K562 (cell line): ENCODE measurements around the gene NXF3. TPM values are rescaled to one million over a fixed set of nuclear protein-coding genes. Genes with fewer than 3 reads are reported as not detected.
A peak's percentile ranks its signal among the peaks of the same experiment; 100 is the strongest.

Experiments used
- CEBPG ChIP-seq, 3 experiments: fragments of 200-800 bp in 1 of 3; sonication (Bioruptor generic) in 1 of 3; sonication (generic) in 1 of 3; formaldehyde crosslinking in 1 of 3; IDR thresholded peaks in 2 of 3; conservative IDR thresholded peaks in 1 of 3; 2 replicates each; pipeline versions ENCODE4 v1.6.1 to v1.8.0; 2016 to 2022; ENCODE audit warnings: missing compliant biosample characterization in 2 of 3, missing genetic modification characterization in 2 of 3, mild to moderate bottlenecking in 1 of 3, missing genetic modification reagents in 1 of 3
- ESRRA ChIP-seq: fragments of 450-650 bp; IDR thresholded peaks from 2 replicates; pipeline ENCODE4 v1.6.1; 2014; ENCODE audit warnings: low read depth, mild to moderate bottlenecking, moderate library complexity, borderline replicate concordance
- ILF3 ChIP-seq: fragments of 450-650 bp; IDR thresholded peaks from 2 replicates; pipeline ENCODE4 v1.6.1; 2018; ENCODE audit warnings: antibody characterized with exemption, mild to moderate bottlenecking, moderate library complexity, borderline replicate concordance
- NEUROD1 ChIP-seq: fragments of 150-350 bp; IDR thresholded peaks from 2 replicates; pipeline ENCODE4 v1.6.1; 2014; ENCODE audit warnings: borderline replicate concordance, low read length, low read depth; ENCODE audit not compliant: partially characterized antibody
- NRF1 ChIP-seq, 2 experiments: fragments of 450-650 bp; IDR thresholded peaks in 1 of 2; conservative IDR thresholded peaks in 1 of 2; 2 replicates each; pipeline ENCODE4 v1.6.1; 2014; ENCODE audit warnings: mild to moderate bottlenecking in 2 of 2
- PRMT5 ChIP-seq: sonication (generic); formaldehyde crosslinking; IDR thresholded peaks from 2 replicates; pipeline ENCODE4 v1.5.0; 2020; ENCODE audit warnings: missing genetic modification reagents
- SAP30 ChIP-seq: fragments of 200-600 bp; sonication (generic); IDR thresholded peaks from 2 replicates; pipeline ENCODE4 v1.6.1; 2012; ENCODE audit warnings: borderline replicate concordance, low read depth, mild to moderate bottlenecking, moderate library complexity, low read length, control low read depth, inconsistent platforms; ENCODE audit not compliant: insufficient read depth, poor library complexity, severe bottlenecking
- SRSF1 ChIP-seq: fragments of 200-400 bp; formaldehyde crosslinking; IDR thresholded peaks from 2 replicates; pipeline ENCODE4 v1.6.1; 2017; ENCODE audit warnings: mild to moderate bottlenecking, low read depth, low read length, moderate library complexity
- TAF1 ChIP-seq: IDR thresholded peaks from 2 replicates; pipeline ENCODE4 v1.6.1; 2011; ENCODE audit warnings: mild to moderate bottlenecking, low read length, moderate library complexity; ENCODE audit not compliant: insufficient read depth, control insufficient read depth, severe bottlenecking; ENCODE audit errors: extremely low read depth
- TRIM28 ChIP-seq: fragments of 450-650 bp; IDR thresholded peaks from 2 replicates; pipeline ENCODE4 v1.6.1; 2017
- YBX1 ChIP-seq: fragments of 450-650 bp; IDR thresholded peaks from 2 replicates; pipeline ENCODE4 v1.7.1; 2016; ENCODE audit warnings: mild to moderate bottlenecking
- ZKSCAN1 ChIP-seq: fragments of 150-350 bp; IDR thresholded peaks from 2 replicates; pipeline ENCODE4 v1.6.1; 2016; ENCODE audit warnings: low read depth, low read length
- ZNF124 ChIP-seq: sonication (generic); formaldehyde crosslinking; IDR thresholded peaks from 2 replicates; pipeline ENCODE4 v1.8.1; 2022; ENCODE audit warnings: missing genetic modification reagents
- ZNF253 ChIP-seq: fragments of 250-450 bp; sonication (Bioruptor Pico); conservative IDR thresholded peaks from 2 replicates; pipeline ENCODE4 v1.6.1; 2021; ENCODE audit warnings: mild to moderate bottlenecking
- polyA plus RNA-seq, 8 experiments: library from polyadenylated mRNA; depleted of rRNA in 4 of 8; stranded (reverse) in 5 of 8; unstranded in 3 of 8; fragments of >200 nt; fragmentation: Nextera tagmentation in 2 of 8; fragmentation: Illumina TruSeq in 1 of 8; extraction: Ambion mirVana in 2 of 8; extraction: Trizol in 1 of 8; gene quantifications; 2 replicates each; pipeline versions ENCODE4 v1.2.1 to v1.2.3, GENCODE V29; 2011 to 2014; ENCODE audit warnings: inconsistent platforms in 1 of 8, missing spikeins in 1 of 8
- total RNA-seq, 7 experiments: library from RNA; depleted of rRNA in 6 of 7; stranded (reverse); fragments of >200 nt in 6 of 7; fragmentation: Illumina TruSeq in 2 of 7; extraction: Trizol in 2 of 7; gene quantifications; 2 replicates each; pipeline versions ENCODE4 v1.2.1 to v1.2.3, GENCODE V29; 2011 to 2021; ENCODE audit warnings: low replicate concordance in 1 of 7
- TF ChIP-seq, protein P1 (sequence below): sonication (generic); formaldehyde crosslinking; IDR thresholded peaks from 2 replicates; pipeline ENCODE4 v1.8.0; 2023; ENCODE audit warnings: mild to moderate bottlenecking, missing genetic modification reagents
- TF ChIP-seq, protein P2 (sequence below): fragments of 150-350 bp; conservative IDR thresholded peaks from 2 replicates; pipeline ENCODE4 v1.6.1; 2014; ENCODE audit warnings: low read length
- TF ChIP-seq, protein P3 (sequence below): fragments of 250-450 bp; sonication (Bioruptor Pico); IDR thresholded peaks from 2 replicates; pipeline ENCODE4 v1.8.0; 2022; ENCODE audit warnings: moderate library complexity, mild to moderate bottlenecking, inconsistent platforms
- TF ChIP-seq, protein P4 (sequence below), 3 experiments: IDR thresholded peaks in 2 of 3; conservative IDR thresholded peaks in 1 of 3; 2 replicates each; pipeline ENCODE4 v1.5.1; 2011 to 2012; ENCODE audit warnings: low read length in 3 of 3, mild to moderate bottlenecking in 3 of 3, control low read depth in 2 of 3, improper control_type of control experiment in 1 of 3, inconsistent platforms in 1 of 3, low read depth in 1 of 3, mixed read lengths in 1 of 3, moderate library complexity in 1 of 3; ENCODE audit not compliant: insufficient read depth in 2 of 3

Gene NXF3
- total and polyA plus RNA-seq, 9 of the 15 experiments (the other 6 are each of a cell fraction or from before 2014, with no cell fraction given), result 0.18 to 0.40 (median 0.28) TPM; not detected in 2

DNA sequence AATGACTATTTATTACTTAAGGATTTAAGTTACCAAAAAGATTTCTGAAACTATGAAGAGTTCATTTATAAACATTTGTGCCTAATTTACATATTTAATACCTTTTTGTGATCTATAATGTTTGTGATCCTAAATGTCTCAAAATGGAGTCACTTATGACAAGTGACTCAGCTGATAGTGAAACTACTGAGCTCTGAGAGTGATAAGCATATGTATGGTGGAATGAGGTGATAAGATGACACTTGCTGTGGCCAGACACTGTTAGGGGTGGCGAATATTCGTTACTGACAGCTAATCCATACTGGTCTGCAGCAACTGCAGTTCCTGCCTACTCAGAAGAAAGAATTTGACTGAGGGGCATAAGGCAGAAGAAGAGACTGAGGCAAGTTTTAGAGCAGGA, 5.5 kb upstream of the NXF3 start (continued):
- TF ChIP-seq, protein P1, sequence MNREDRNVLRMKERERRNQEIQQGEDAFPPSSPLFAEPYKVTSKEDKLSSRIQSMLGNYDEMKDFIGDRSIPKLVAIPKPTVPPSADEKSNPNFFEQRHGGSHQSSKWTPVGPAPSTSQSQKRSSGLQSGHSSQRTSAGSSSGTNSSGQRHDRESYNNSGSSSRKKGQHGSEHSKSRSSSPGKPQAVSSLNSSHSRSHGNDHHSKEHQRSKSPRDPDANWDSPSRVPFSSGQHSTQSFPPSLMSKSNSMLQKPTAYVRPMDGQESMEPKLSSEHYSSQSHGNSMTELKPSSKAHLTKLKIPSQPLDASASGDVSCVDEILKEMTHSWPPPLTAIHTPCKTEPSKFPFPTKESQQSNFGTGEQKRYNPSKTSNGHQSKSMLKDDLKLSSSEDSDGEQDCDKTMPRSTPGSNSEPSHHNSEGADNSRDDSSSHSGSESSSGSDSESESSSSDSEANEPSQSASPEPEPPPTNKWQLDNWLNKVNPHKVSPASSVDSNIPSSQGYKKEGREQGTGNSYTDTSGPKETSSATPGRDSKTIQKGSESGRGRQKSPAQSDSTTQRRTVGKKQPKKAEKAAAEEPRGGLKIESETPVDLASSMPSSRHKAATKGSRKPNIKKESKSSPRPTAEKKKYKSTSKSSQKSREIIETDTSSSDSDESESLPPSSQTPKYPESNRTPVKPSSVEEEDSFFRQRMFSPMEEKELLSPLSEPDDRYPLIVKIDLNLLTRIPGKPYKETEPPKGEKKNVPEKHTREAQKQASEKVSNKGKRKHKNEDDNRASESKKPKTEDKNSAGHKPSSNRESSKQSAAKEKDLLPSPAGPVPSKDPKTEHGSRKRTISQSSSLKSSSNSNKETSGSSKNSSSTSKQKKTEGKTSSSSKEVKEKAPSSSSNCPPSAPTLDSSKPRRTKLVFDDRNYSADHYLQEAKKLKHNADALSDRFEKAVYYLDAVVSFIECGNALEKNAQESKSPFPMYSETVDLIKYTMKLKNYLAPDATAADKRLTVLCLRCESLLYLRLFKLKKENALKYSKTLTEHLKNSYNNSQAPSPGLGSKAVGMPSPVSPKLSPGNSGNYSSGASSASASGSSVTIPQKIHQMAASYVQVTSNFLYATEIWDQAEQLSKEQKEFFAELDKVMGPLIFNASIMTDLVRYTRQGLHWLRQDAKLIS, result no peak
- TF ChIP-seq, protein P2, sequence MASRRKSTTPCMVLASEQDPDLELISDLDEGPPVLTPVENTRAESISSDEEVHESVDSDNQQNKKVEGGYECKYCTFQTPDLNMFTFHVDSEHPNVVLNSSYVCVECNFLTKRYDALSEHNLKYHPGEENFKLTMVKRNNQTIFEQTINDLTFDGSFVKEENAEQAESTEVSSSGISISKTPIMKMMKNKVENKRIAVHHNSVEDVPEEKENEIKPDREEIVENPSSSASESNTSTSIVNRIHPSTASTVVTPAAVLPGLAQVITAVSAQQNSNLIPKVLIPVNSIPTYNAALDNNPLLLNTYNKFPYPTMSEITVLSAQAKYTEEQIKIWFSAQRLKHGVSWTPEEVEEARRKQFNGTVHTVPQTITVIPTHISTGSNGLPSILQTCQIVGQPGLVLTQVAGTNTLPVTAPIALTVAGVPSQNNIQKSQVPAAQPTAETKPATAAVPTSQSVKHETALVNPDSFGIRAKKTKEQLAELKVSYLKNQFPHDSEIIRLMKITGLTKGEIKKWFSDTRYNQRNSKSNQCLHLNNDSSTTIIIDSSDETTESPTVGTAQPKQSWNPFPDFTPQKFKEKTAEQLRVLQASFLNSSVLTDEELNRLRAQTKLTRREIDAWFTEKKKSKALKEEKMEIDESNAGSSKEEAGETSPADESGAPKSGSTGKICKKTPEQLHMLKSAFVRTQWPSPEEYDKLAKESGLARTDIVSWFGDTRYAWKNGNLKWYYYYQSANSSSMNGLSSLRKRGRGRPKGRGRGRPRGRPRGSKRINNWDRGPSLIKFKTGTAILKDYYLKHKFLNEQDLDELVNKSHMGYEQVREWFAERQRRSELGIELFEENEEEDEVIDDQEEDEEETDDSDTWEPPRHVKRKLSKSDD, result no peak
- TF ChIP-seq SAP30 (no peak), NRF1 (conservative IDR thresholded peaks at IDR 0.05 in 1 of 2, IDR thresholded peaks at IDR 0.05 in 1 of 2) (no peak), ZKSCAN1 (no peak), ILF3 (no peak), TRIM28 (no peak), ZNF253 (CRISPR knock-in tag) (no peak), YBX1 (no peak), NEUROD1 (no peak), TAF1 (no peak), CEBPG (CRISPR knock-in tag; IDR thresholded peaks at IDR 0.05) (no peak), CEBPG (tag; conservative IDR thresholded peaks at IDR 0.05 in 1 of 2, IDR thresholded peaks at IDR 0.05 in 1 of 2) (no peak), ESRRA (no peak), SRSF1 (no peak), ZNF124 (CRISPR knock-in tag) (no peak), PRMT5 (no peak)
- TF ChIP-seq, protein P3, sequence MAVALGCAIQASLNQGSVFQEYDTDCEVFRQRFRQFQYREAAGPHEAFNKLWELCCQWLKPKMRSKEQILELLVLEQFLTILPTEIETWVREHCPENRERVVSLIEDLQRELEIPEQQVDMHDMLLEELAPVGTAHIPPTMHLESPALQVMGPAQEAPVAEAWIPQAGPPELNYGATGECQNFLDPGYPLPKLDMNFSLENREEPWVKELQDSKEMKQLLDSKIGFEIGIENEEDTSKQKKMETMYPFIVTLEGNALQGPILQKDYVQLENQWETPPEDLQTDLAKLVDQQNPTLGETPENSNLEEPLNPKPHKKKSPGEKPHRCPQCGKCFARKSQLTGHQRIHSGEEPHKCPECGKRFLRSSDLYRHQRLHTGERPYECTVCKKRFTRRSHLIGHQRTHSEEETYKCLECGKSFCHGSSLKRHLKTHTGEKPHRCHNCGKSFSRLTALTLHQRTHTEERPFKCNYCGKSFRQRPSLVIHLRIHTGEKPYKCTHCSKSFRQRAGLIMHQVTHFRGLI, result peak; percentile 96
- TF ChIP-seq, protein P4, sequence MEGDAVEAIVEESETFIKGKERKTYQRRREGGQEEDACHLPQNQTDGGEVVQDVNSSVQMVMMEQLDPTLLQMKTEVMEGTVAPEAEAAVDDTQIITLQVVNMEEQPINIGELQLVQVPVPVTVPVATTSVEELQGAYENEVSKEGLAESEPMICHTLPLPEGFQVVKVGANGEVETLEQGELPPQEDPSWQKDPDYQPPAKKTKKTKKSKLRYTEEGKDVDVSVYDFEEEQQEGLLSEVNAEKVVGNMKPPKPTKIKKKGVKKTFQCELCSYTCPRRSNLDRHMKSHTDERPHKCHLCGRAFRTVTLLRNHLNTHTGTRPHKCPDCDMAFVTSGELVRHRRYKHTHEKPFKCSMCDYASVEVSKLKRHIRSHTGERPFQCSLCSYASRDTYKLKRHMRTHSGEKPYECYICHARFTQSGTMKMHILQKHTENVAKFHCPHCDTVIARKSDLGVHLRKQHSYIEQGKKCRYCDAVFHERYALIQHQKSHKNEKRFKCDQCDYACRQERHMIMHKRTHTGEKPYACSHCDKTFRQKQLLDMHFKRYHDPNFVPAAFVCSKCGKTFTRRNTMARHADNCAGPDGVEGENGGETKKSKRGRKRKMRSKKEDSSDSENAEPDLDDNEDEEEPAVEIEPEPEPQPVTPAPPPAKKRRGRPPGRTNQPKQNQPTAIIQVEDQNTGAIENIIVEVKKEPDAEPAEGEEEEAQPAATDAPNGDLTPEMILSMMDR (IDR thresholded peaks at IDR 0.05 in 2 of 3, conservative IDR thresholded peaks at IDR 0.05 in 1 of 3; ENCODE audit: insufficient read depth in 2 of 3, low read depth in 1 of 3, low read length in 3 of 3), result no peak
